Umbilical cord (tissue), 2 donors: ENCODE data around the gene KCNJ18. TPM values are rescaled to one million over a fixed set of nuclear protein-coding genes. Genes with fewer than 3 reads are reported as not detected.
"Not testable (repeated sequence)": the region's sequence is repeated elsewhere in the genome, so short reads cannot be mapped to it uniquely, and the experiment has no call there.

Experiments
- DNase-seq: peaks from one replicate; pipeline ENCODE4 v3.0.0-alpha.2; 2015; ENCODE audit warnings: low spot score
- total RNA-seq: library from RNA; depleted of rRNA; stranded (reverse); fragments of >200 nt; gene quantifications from one replicate; pipeline ENCODE4 v1.2.3, GENCODE V29; 2014; ENCODE audit warnings: low replicate concordance; ENCODE audit not compliant: insufficient read depth

The KCNJ18 gene
- total RNA-seq, result not detected

DNA sequence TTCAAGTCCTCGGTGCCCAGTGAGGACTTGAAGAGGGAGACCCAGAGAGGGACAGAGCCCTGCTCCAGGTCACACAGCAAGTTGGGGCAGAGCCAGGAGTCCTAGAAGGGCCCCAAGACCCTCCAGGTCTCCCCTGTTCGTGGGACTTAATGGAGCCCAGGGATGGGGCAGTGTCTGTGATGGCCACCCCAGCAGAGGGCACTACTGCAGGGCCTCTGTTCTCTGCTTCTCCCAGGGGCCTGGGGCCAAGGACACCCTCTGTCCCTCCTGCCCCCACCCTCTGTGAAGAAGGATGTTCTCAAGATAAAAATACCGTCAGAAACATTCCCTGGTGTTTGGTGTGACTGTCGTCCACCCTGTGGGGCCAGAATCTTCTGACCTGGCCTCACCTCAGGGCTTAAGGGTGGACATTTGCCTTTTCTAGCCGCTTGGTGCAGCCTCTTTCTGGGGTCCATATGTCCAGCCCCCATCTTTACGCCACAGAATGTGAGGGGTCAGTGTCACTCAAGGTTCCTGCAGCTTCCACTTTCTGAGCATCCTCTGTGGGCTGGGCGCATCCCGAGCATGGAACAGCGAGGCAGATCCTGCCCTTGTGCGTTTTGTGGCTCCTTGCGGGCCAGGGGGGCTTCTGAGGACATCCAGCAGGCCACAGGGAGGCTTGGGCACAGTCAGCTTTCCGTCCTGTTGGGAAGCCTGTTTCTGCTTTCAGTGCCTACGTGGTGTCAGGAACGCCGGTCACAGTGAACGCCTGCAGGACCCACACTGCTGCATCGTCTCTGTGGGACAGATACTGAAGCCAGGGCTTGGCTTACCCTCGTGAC, at the start of gene KCNJ18:
TSS of gene KCNJ18 (plus strand) at position 641 of the 821 bp plus-strand sequence. CDS start 10,264 bp downstream, outside the sequence.
- DNase-seq, result not testable (repeated sequence)

DNA sequence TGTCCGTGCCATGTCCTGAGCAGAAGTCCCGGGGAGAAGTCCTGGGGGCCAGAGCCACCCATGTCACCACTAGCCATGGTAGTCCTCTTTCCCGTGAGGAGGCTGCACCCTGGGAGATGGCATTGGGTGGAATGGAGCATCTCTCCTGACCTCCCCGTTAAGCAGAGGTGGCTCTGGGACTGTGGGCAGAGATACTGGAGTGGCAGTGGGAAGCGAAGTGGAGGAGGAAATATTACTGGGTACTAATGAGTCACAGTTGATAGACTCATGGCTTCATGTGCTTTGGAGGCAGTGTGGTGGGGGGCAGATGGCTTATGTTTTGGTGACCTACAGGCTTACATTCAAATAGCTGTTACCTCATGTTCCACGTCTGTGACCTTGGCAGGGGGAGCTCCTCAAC, 44.2 kb upstream of the KCNJ18 start:
- not testable (repeated sequence) for DNase-seq

DNA sequence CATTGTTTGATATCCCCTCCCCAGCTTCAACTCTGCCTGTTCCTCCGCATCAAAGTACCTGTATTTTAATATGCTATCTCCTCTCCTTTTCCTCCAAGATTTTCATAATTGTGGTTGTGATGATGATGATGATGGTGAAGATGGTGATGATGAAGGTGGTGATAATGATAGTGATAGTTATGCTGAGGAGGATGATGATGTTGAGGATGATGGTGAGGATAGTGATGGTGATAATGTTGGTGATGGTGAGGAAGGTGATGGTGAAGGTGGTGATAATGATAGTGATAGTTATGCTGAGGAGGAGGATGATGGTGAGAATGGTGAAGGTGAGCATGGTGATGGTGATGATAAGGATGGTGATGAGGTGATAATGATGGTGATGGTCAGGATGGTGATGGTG, 42.3 kb upstream of the KCNJ18 start:
- not testable (repeated sequence) for DNase-seq

DNA sequence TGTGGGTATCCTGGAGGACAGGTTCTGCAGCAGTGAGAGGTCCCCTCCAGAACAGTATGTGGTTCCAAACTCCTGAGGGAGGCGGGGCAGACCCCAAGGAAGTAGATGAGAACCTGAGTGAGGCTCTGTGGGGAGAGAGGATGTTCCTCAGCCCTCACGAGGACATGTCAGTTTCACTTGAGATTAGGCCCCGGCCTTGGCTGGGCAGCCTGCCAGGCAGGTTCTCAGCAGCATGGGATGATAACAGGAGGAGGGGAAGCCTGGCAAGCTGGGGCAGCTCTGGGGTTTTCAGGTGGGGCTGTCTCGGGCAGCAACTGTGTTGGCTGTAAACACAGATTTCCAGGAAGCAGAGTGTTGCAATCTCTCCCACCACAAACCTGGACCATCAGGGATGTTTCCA, 40.3 kb upstream of the KCNJ18 start:
- DNase-seq, result not testable (repeated sequence)

DNA sequence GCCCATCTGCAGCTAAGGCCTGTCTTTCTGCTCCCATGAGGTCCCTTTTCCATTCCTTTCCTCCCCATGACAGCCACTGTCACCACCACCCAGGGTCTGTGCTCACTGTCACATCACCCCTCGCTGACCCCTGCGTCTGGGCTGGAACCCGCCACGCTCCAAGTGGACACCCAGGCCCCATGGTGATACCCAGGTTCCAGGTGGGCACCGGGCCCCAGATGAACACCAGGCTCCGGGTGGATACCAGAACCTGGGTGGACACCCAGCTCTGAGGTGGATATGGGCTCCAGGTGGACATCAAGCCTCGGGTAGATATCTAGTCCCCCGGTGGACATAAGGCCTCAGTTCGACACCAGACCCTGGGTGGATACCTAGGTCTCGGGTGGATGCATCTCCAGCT, 39.1 kb upstream of the KCNJ18 start:
- not testable (repeated sequence) for DNase-seq

DNA sequence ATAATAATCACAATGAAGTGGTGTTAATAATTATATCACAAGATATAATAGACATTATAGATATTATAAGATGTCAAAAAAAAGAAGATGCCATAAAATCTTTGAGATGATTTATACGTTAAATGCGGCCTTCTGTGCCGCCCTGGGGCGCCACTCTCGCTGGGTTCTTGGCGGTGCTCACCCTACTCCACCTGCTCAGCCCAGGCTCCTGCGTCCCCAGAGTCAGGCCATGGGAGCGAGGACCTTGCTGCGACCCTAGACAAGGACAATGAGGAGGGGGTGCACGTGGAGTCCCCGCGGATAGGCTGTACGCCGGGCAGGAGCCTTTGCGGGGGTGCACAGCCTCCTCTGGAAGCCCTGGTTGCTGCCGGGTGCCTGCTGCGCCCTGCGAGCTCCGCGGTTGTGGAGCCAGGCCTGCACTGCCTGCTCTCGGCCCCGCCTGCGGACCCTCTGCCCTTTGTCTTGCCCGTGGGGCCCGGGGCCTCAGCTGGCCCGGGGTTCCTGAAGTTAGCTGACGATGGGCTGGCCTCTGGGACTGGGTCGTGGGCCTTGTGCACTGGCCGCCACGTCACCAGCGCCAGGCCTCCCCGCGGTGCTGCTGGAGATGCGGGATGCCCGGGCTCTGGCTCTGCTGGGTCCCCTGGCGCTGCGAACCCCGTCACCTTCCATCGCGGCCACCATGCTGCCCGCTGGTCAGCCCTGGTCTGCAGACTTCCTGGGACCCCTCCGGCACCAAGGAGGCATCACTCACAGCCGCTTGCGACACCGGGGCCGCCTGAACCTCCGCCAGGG, 35.6 kb upstream of the KCNJ18 start:
- DNase-seq, result not testable (repeated sequence)

DNA sequence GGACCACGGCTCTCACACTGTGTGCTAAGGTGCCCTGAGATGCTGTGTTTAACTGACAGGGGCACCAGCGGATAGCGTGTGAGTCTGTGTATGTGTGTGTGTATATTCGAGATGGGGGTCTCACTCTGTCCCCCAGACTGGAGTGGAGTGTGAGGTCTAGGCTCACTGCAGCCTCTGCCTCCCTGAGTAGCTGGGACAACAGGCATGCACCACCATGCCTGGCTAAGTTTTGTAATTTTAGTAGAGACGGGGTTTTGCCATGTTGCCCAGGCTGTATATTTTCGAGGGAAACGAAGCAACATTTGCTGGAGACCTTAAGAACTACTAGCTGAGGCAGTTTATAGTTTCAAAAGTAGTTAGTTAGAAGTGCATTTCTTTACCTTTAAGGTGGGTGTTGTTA, 32.7 kb upstream of the KCNJ18 start:
- not testable (repeated sequence) for DNase-seq

DNA sequence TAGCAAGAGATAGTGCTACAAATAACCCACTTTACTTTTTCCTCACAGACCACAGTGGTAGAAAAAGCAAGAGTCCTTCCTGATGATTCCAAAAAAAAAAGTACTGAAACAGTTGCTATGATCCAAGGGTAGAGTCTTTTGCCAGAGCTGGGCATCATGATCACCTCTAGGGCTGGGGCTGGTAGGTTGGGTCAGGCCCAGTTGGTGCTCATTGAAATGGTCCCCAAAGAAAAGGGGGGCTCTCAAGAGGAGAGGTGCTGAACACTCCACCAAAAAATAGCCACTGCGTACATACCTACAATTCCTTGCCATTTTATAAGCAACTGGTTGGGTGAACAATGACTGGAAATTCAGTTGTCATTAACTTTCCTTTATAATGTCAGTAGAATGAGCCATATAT, 30.9 kb upstream of the KCNJ18 start:
- not testable (repeated sequence) for DNase-seq

DNA sequence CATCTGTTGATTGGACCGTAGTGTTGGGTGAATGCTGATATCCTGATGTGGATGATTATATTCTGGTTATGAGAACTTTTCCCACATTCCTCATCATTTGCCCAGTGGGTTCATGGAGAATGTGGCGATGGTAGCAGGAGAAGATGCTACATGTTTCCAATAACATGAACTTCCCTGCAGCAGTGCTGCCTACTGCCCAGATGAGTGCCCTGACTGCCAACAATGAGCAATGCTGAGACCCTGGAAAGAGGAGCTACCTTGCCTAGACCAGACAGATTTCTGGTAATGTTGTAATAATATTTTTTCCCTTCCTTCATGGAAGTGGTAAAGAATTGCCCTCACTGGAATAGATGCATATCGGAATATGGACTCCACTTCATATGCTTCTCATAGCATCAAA, 29.2 kb upstream of the KCNJ18 start:
- not testable (repeated sequence) for DNase-seq

DNA sequence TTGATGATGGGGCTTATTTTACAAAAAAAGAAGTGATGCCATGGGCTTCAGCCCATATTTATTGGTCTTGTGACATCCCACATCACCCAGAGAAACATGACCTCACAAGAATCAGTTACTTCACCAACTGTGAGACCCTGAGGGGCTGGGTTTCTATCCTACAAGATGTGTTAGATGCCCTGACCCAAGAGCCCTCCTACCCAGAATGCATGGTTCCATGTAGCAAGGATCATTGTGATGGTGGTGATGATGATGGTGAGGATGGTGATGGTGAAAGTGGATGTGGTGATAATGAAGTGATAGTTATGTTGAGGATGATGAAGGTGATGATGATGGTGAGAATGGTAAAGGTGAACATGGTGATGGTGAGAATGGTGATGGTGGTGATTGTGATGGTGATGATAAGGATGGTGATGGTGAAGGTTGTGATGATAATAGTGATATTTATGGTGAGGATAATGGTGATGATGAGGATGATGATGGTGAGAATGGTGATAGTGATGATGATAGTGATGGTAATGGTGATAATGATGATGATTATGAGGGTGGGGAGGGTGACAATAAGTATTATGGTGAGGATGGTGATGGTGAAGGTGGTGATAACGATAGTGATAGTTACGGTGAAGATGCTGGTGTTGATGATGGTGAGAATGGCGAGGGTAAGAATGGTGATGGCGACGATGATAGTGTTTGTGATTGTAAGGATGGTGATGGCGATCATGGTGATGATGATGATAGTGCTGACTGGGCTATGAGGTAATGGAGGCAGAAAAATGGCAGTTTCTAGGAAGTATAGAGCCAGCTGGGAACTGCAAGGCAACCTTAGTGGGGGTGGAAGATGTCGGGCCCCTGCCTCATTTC, 28.5 kb upstream of the KCNJ18 start:
- DNase-seq, result not testable (repeated sequence)

DNA sequence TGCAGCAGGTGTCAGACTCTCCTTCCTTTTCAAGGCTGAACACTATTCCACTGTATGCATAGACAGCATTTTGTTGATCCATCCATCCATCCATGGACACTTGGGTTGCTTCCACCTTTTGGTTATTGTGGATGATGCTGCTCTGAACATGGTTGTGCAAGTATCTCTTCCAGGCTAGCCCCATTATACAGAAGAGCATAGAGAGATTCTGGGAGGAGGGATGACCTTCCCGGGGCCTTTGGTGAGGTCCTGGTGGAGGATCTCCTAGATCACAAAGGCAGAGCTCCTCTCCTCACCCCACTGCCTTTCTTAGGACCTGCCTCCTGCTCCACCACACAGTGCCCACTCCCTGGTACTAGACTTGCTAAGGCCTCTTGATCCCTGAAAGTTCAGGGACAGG, 27.2 kb upstream of the KCNJ18 start:
- not testable (repeated sequence) for DNase-seq

DNA sequence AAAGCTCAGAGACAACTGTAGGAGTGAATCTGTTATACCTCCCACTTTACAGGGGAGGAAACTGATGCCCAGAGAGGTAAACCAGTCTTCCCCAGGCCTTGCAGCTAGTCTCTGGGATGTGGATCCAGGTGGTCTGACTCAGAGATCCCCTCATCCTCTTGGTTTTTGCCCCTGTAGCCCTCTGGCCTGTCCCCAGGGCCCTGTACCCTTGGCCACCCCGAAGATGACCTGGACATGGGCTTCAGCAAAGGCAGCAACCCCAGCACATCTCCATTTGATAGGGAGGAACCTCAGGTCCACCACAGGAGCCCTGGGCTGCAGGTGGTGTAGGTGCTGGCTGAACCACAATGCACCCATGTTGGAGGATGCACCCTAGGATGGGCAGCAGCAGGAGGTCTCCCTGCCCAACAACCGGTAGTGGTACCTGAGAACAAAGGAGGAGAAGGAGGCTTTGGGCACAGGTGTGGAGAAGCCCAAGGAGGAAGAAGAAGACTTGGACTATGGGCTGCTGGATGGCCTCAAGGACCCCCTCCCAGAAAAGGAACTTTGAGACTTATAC, 26.3 kb upstream of the KCNJ18 start:
- not testable (repeated sequence) for DNase-seq

DNA sequence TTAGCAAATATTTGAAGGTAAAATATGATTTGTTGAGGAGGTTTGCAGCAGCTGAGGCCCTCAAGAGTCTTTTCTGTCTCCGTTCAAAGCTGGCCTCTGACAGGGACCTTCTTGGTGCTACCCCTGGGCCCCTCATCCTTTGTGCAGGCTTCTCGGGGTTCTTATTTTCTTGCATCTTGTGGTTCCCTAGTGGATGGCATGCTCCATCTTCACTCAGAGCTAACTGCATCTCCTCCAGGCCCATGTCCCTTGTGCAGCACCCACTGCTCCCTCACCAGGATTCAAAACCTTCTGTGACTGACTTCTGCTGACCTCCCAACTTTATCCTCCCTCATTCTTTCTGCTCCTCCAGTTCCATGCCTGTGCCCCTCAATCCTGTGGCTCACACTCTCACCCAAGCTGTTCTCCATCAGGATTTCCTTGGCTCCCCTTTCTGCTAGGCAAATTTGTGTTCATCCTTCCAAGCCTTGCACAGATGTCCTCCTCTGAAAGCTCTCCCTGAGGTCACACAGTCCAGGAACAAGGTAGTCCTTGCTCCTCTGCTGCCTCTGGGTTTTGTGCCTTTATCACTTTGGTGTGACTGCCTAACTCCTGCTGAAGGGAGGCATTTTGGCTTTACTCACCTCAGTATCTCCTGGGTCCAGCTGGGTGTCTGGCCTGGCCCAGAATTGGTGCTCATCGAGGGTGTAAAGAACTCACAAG, 25.5 kb upstream of the KCNJ18 start:
- not testable (repeated sequence) for DNase-seq

DNA sequence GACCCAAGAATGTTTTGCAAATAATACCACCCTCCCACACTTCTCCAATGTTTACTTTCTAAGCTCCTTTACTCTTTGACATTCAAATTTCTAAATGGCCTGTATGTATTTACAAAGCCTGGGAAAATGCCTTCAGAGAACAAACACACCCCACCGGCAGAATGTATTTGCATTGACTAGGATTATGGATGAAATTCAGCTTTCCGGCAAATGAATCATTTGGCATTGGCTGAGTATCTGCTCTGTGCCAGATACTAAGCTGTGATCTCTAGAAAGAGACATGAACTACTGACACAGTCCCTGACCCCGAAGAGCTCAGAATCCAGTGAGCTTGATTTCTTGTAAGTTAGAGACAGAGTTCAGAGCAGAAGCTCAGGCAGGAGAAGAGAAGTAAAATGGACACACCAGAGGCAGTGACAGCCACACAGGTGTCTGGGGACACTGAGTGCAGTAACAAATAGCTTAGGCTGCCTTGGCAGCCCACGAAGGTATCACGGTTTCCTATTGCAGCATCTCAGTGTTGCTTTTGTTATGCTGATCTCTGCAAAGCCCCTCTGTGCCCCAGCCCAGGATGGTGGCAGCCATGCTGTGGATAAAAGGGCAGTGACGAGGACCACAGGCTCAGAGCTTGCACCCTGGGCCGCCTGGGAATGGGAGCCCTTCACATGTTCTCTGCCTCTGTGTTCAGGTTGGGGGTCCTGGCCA, 24.8 kb upstream of the KCNJ18 start:
- DNase-seq, result not testable (repeated sequence)

DNA sequence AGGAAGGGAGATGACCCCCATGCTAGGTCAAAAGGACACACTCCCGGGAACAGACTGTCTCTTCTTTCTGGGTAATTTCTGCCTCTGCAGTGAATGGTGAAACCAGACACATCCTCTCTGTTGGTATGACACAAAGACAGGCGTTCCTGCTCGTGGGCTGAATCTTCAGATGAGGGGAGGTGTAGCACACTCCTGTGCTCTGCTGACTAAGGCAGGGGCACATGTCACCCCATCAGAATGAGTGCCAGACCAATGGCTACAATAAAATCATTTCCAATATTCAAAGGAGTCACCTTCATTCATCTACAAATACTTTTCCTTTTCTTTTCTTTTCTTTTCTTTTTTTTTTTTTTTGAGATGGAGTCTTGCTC, 24.2 kb upstream of the KCNJ18 start:
- DNase-seq, result not testable (repeated sequence)

DNA sequence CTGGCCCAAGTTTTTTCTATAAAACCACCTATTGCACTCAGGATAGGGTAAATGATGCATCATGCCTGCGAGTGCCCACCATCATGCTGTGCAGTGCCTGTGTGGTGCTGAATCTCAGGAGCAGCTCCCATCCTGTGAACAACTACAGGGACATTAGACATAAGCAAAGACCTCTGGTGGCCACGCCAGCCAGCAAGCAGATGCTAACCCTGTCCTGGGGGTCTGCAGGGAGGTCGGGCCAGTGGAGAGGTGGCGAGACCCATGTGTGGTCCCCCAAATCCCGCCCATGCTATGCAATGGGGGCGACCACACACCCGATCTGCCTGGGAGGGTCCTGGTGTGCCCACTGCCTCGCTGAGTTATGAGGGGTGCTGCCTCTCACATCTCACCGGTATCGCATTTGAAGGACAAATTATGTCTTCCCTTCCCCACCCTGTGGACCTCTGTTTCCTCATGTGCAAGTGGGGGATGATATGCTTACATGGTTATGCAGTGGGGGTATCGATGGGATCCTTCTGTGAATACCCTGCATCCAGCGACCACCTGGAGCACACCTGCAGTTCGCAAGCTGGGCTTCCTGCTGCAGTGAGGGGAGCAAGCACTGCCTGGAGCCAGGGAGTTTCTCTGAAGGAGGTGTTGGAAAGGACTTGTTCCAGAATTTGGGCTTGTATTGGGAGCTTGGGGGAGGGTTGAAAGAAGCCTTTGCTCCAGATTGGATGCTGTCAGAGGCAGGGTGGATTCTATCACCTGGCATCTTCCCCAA, 23.4 kb upstream of the KCNJ18 start:
- DNase-seq, result not testable (repeated sequence)

DNA sequence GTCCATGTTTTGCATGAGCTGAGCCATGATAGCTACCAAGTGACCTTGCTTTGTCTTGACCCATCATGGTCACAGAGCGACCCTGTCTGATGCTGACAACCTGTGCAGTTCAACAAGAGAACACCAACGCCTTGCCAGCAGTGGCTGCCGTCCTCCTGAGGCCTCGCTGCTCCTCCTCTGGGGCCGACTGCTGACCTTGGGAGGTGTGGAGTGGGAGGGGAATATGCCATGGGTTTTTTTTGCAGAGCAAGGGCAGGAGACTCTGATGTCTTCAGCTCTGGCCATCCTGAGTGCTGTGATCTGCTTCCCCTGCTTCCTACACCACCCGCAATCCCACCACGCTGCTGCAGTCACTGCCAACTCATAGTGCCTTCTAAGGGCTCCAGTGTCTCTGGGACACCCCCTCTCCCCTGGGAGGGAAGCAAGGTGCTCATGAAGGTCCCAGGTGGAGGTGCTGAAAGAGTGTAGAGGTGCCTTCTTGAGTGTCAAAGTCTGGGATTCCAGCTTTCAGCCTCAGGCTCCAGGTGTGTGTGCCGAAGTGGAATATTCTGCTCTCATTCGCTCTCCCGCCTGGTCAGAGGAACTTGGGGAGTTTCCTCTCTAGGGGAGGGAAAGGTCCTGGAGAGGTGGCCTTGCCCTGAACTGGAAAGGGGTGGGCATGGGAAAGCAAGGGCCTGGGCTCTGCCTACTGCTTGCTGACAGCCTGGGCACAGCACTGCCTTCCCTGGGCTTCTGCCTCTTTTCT, 22.5 kb upstream of the KCNJ18 start:
- not testable (repeated sequence) for DNase-seq

DNA sequence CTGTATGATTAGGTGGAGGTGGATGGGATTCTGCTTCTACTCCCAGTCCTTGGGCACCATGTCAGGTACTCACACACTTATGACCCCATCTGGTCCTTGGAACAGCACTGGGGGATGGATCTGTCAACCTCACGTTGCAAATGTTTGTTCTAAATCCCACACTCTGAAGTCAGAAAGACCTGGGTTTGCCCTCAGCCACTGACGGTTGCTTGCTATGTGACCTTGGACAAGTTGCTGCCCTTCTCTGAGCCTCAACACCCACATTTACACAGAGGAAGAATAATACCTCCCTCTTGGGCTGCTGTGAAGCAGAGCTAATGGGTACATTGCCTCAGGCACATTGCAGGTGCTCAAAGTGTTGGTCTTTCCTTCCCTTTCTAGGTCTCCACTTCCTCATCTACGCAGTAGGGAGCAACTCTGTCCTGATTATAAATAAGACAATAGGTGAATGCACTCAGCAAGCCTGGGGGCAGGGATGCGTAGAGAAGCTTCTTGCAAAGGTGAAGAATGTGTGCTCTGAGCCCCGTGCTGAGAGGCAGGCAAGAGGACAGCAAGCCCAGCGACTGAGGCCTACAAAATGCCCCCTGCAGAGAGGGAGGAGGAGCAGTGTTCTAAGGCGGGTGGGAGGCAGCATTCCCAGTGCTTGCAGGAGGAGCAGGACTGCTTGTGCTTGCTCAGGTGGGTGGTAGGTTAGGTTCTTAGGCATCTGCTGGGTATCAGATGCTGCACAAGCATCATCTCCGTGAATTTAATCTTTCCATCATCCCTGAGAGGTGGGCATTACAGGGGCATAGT, 21.8 kb upstream of the KCNJ18 start:
- DNase-seq, result not testable (repeated sequence)
